H9 (cell line): ENCODE measurements around the gene ADGRB3. TPM values are rescaled to one million over a fixed set of nuclear protein-coding genes. Genes with fewer than 3 reads are reported as not detected.

Source experiments
- DNase-seq: peaks from one replicate; pipeline ENCODE4 v3.0.0-alpha.2; 2017
- H2AFZ ChIP-seq: one replicate; pipeline ENCODE4 v1.6.1; 2013; ENCODE audit warnings: mild to moderate bottlenecking, low read length, control low read depth, moderate library complexity
- H2AK5ac ChIP-seq: 2 replicates; pipeline ENCODE4 v1.6.1; 2013; ENCODE audit warnings: low read length, control low read depth, mixed read lengths; ENCODE audit not compliant: insufficient read length
- H2BK120ac ChIP-seq: one replicate; pipeline ENCODE4 v1.6.1; 2013; ENCODE audit warnings: low read depth, mild to moderate bottlenecking, low read length, control low read depth, inconsistent platforms; ENCODE audit not compliant: poor library complexity, severe bottlenecking
- H2BK12ac ChIP-seq: 2 replicates; pipeline ENCODE4 v1.6.1; 2013; ENCODE audit warnings: low read length, control low read depth, mixed read lengths, low read depth; ENCODE audit not compliant: insufficient read length
- H2BK15ac ChIP-seq: 2 replicates; pipeline ENCODE4 v1.6.1; 2013; ENCODE audit warnings: low read depth, low read length, control low read depth
- H2BK20ac ChIP-seq: one replicate; pipeline ENCODE4 v1.6.1; 2013; ENCODE audit warnings: low read depth, mild to moderate bottlenecking, low read length, control low read depth, inconsistent platforms; ENCODE audit not compliant: poor library complexity, severe bottlenecking
- H2BK5ac ChIP-seq: 2 replicates; pipeline ENCODE4 v1.6.1; 2013; ENCODE audit warnings: low read length, control low read depth, mixed read lengths; ENCODE audit not compliant: insufficient read length
- H3K14ac ChIP-seq: 2 replicates; pipeline ENCODE4 v1.6.1; 2013; ENCODE audit warnings: low read length, control low read depth; ENCODE audit not compliant: insufficient read depth
- H3K18ac ChIP-seq: 2 replicates; pipeline ENCODE4 v1.6.1; 2013; ENCODE audit warnings: low read depth, mild to moderate bottlenecking, mixed read lengths, low read length, control low read depth; ENCODE audit not compliant: insufficient read length
- H3K23ac ChIP-seq: 2 replicates; pipeline ENCODE4 v1.6.1; 2013; ENCODE audit warnings: low read length, control low read depth, mixed read lengths, low read depth; ENCODE audit not compliant: insufficient read length
- H3K23me2 ChIP-seq: 2 replicates; pipeline ENCODE4 v1.6.1; 2013; ENCODE audit warnings: low read depth, mild to moderate bottlenecking, mixed read lengths, low read length, control low read depth; ENCODE audit not compliant: insufficient read length, poor library complexity, severe bottlenecking
- H3K27ac ChIP-seq: 2 replicates; pipeline ENCODE4 v1.5.1; 2013; ENCODE audit warnings: low read length, control low read depth, mixed read lengths, low read depth; ENCODE audit not compliant: insufficient read length
- H3K27me3 ChIP-seq: 2 replicates; pipeline ENCODE4 v1.6.1; 2013; ENCODE audit warnings: low read length, control low read depth, inconsistent platforms; ENCODE audit not compliant: insufficient read depth
- H3K4ac ChIP-seq: 2 replicates; pipeline ENCODE4 v1.6.1; 2013; ENCODE audit warnings: low read depth, mild to moderate bottlenecking, control low read depth, inconsistent platforms, low read length, moderate library complexity
- H3K4me1 ChIP-seq: 2 replicates; pipeline ENCODE4 v1.6.1; 2013; ENCODE audit warnings: low read length, control low read depth, inconsistent platforms; ENCODE audit not compliant: insufficient read depth
- H3K4me2 ChIP-seq: 2 replicates; pipeline ENCODE4 v1.6.1; 2013; ENCODE audit warnings: low read length, control low read depth, mixed read lengths; ENCODE audit not compliant: insufficient read length, insufficient read depth
- H3K56ac ChIP-seq: 2 replicates; pipeline ENCODE4 v1.6.1; 2013; ENCODE audit warnings: low read depth, mild to moderate bottlenecking, mixed read lengths, low read length, control low read depth; ENCODE audit not compliant: insufficient read length
- H3K79me1 ChIP-seq: 2 replicates; pipeline ENCODE4 v1.6.1; 2013; ENCODE audit warnings: low read depth, mild to moderate bottlenecking, moderate library complexity, low read length, control low read depth, inconsistent platforms; ENCODE audit not compliant: insufficient read depth, poor library complexity, severe bottlenecking
- H3K79me2 ChIP-seq: 2 replicates; pipeline ENCODE4 v1.6.1; 2013; ENCODE audit warnings: low read length, control low read depth, inconsistent platforms; ENCODE audit not compliant: insufficient read depth
- H3K9ac ChIP-seq: 2 replicates; pipeline ENCODE4 v1.6.1; 2013; ENCODE audit warnings: low read length, control low read depth, mixed read lengths; ENCODE audit not compliant: insufficient read length; ENCODE audit errors: extremely low read depth
- H3K9me3 ChIP-seq: one replicate; pipeline ENCODE4 v1.6.1; 2013; ENCODE audit warnings: low read depth, low read length, inconsistent platforms; ENCODE audit not compliant: control insufficient read depth
- H3T11ph ChIP-seq: one replicate; pipeline ENCODE4 v1.6.1; 2013; ENCODE audit warnings: mild to moderate bottlenecking, low read length, control low read depth, inconsistent platforms
- H4K20me1 ChIP-seq: one replicate; pipeline ENCODE4 v1.6.1; 2013; ENCODE audit not compliant: control insufficient read depth, insufficient read length, insufficient read depth
- H4K5ac ChIP-seq: 2 replicates; pipeline ENCODE4 v1.6.1; 2013; ENCODE audit warnings: low read depth, mild to moderate bottlenecking, mixed read lengths, low read length, control low read depth; ENCODE audit not compliant: insufficient read length
- H4K8ac ChIP-seq: replicated peaks from 2 replicates; pipeline ENCODE4 v1.6.1; 2013; ENCODE audit warnings: low read length, control low read depth, mixed read lengths, low read depth; ENCODE audit not compliant: insufficient read length
- H4K91ac ChIP-seq: 2 replicates; pipeline ENCODE4 v1.6.1; 2013; ENCODE audit warnings: low read depth, mild to moderate bottlenecking, moderate library complexity, mixed read lengths, low read length, control low read depth; ENCODE audit not compliant: insufficient read length
- H3K27ac Mint-ChIP-seq, 3 experiments: 2 replicates in 2 of 3; 3 replicates in 1 of 3; pipeline ENCODE4 v1.8.0; 2020 to 2021; ENCODE audit warnings: mixed read lengths in 3 of 3, mild to moderate bottlenecking in 1 of 3, moderate library complexity in 1 of 3
- H3K27me3 Mint-ChIP-seq: 2 replicates; pipeline ENCODE4 v1.8.0; 2021; ENCODE audit warnings: low read depth, mild to moderate bottlenecking, moderate library complexity, mixed read lengths
- H3K36me3 Mint-ChIP-seq, 3 experiments: 2 replicates in 2 of 3; 3 replicates in 1 of 3; pipeline ENCODE4 v1.8.0; 2020 to 2021; ENCODE audit warnings: low read depth in 3 of 3, mixed read lengths in 3 of 3; ENCODE audit not compliant: insufficient read depth in 1 of 3
- H3K4me1 Mint-ChIP-seq, 2 experiments: 2 replicates each; pipeline ENCODE4 v1.8.0; 2020; ENCODE audit warnings: mixed read lengths in 2 of 2
- H3K4me3 Mint-ChIP-seq, 2 experiments: 2 replicates in 1 of 2; 3 replicates in 1 of 2; pipeline ENCODE4 v1.8.0; 2020 to 2021; ENCODE audit warnings: mild to moderate bottlenecking in 2 of 2, mixed read lengths in 2 of 2, moderate library complexity in 1 of 2
- H3K9me3 Mint-ChIP-seq, 2 experiments: 2 replicates in 1 of 2; 3 replicates in 1 of 2; pipeline ENCODE4 v1.8.0; 2020; ENCODE audit warnings: mild to moderate bottlenecking in 2 of 2, mixed read lengths in 2 of 2, moderate library complexity in 1 of 2
- WGBS: extraction: QIAGEN DNeasy Blood & Tissue Kit; methylation state at CpG from one replicate; pipeline ENCODE4 v1.1.7; 2013; ENCODE audit warnings: missing lambda C conversion rate, low lambda C conversion rate, mixed read lengths; ENCODE audit not compliant: insufficient read length; ENCODE audit errors: extremely low coverage; 5-methylcytosine and 5-hydroxymethylcytosine counted together
- total RNA-seq: library from RNA; stranded (reverse); gene quantifications from 2 replicates; pipeline ENCODE4 v1.2.1, GENCODE V29; 2021
- TF ChIP-seq, protein P1 (sequence below): fragments of 200-600 bp; sonication (generic); conservative IDR thresholded peaks from 3 replicates; pipeline ENCODE4 v1.8.0; 2021; ENCODE audit warnings: antibody characterized with exemption, mild to moderate bottlenecking

Gene ADGRB3
- total RNA-seq, 1 experiment from 2014 or later, result 0.37 TPM

DNA sequence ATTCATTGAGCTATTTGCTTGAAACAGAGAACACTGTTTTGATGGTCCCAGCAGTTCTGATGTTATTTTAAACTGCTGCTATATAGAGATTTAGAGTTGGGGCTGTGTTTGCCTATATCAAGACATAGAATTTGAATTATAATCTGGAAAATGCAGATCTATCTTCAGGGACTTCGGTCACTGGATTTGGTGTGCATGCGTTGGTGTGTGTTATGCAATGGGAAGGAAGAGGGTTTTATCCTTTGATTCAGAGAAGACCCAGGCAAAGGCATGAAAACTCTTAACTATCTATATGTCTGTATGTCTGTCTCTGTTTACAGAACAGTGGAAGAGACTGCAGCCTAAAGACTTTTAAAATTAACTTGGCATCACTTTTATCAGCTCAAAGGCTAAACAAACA, 2.0 kb downstream of the ADGRB3 start:
- no peak overlapping the region for H2BK20ac ChIP-seq
- H3K23me2 ChIP-seq, result peaks cover 25% of the 10 kb centered on the region
- H4K20me1 ChIP-seq, result no peaks in the 10 kb centered on the region
- H3K4me1 Mint-ChIP-seq, result peaks cover 32 to 35% of the 10 kb centered on the region in 2 experiments
- peaks cover 4% of the 10 kb centered on the region; the same call in 1 of the 2 replicates for H3K27me3 ChIP-seq
- H3T11ph ChIP-seq, result no peak overlapping the region
- H3K79me1 ChIP-seq, result no peaks in the 10 kb centered on the region
- H3K27me3 Mint-ChIP-seq, result peaks cover 85% of the 10 kb centered on the region
- no peak overlapping the region for H3K56ac ChIP-seq
- TF ChIP-seq, protein P1, sequence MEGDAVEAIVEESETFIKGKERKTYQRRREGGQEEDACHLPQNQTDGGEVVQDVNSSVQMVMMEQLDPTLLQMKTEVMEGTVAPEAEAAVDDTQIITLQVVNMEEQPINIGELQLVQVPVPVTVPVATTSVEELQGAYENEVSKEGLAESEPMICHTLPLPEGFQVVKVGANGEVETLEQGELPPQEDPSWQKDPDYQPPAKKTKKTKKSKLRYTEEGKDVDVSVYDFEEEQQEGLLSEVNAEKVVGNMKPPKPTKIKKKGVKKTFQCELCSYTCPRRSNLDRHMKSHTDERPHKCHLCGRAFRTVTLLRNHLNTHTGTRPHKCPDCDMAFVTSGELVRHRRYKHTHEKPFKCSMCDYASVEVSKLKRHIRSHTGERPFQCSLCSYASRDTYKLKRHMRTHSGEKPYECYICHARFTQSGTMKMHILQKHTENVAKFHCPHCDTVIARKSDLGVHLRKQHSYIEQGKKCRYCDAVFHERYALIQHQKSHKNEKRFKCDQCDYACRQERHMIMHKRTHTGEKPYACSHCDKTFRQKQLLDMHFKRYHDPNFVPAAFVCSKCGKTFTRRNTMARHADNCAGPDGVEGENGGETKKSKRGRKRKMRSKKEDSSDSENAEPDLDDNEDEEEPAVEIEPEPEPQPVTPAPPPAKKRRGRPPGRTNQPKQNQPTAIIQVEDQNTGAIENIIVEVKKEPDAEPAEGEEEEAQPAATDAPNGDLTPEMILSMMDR, result no peak
- H3K79me2 ChIP-seq, result no peaks in the 10 kb centered on the region
- H3K23ac ChIP-seq, result no peak overlapping the region
- H3K9me3 Mint-ChIP-seq, result no peaks in the 10 kb centered on the region; a peak in 3 of 5 replicates
- no peak overlapping the region for H3K27ac Mint-ChIP-seq
- H2BK120ac ChIP-seq, result no peak overlapping the region
- no peak overlapping the region for H2BK5ac ChIP-seq
- no peak for DNase-seq
- no peak overlapping the region for H3K4ac ChIP-seq
- H4K5ac ChIP-seq, result no peak overlapping the region
- H2AFZ ChIP-seq, result no peak overlapping the region
- H3K4me1 ChIP-seq, result peaks cover 6% of the 10 kb centered on the region; the same call in 1 of the 2 replicates
- no peaks in the 10 kb centered on the region for H3K36me3 Mint-ChIP-seq
- no peak overlapping the region for H4K91ac ChIP-seq
- no CpG with 5 or more reads among the region's 2 CpGs for WGBS
- no peak overlapping the region for H3K4me2 ChIP-seq
- H3K9me3 ChIP-seq, result no peaks in the 10 kb centered on the region
- no peak overlapping the region for H3K14ac ChIP-seq
- H4K8ac ChIP-seq, result no peak overlapping the region
- no peak overlapping the region for H2BK12ac ChIP-seq
- no peak overlapping the region for H3K27ac ChIP-seq
- H3K4me3 Mint-ChIP-seq, result peak overlapping the region in 1 of 2 experiments; percentile 18; a peak in 1 of 5 replicates
- H3K9ac ChIP-seq, result no peak overlapping the region
- H2AK5ac ChIP-seq, result no peak overlapping the region
- H2BK15ac ChIP-seq, result no peak overlapping the region
- no peak overlapping the region for H3K18ac ChIP-seq
